HG03457 (cell line): Measurements from ENCODE around the gene LYZL6.

Source experiments
- ATAC-seq: cut with Tn5 transposase; IDR thresholded peaks from one replicate; pipeline ENCODE4 v1.9.1; 2021; ENCODE audit warnings: moderate number of reproducible peaks; ENCODE audit not compliant: unreplicated experiment

LYZL6 gene, protein sequence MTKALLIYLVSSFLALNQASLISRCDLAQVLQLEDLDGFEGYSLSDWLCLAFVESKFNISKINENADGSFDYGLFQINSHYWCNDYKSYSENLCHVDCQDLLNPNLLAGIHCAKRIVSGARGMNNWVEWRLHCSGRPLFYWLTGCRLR

DNA sequence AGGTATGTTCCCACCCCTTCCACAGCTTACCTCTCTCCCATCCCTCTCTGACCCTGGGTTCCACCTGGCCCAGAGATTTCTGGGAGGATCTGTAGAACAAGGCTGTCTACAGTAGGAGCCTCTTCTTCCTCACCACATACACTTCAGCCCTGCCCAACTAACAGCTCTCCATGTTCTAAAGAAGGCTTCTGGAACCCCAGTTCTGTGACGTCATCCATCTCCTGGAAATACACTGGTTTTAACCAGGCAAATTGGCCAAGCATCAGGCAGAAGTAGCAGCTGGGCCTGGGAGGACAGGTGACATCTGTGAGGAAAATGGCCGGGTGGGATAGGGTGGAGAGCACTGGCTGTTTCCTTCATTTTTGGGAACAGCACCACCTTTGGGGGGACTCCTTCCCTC, at the start of gene LYZL6:
TSS of gene LYZL6 (minus strand) at position 177 of the 400 bp plus-strand sequence. CDS start 4,357 bp downstream, outside the sequence.
- no peak for ATAC-seq

GRCh38 chr17:35991075-35991474, 47.6 kb upstream of the LYZL6 start:
- no peak for ATAC-seq

GRCh38 chr17:35988164-35988563, 44.7 kb upstream of the LYZL6 start:
- ATAC-seq, result no peak

- ATAC-seq, result no peak
These were observed 43.1 kb upstream of the LYZL6 start, which contains the start of gene CCL14 for GRCh38 chr17:35986643-35987042. Gene CCL14 (minus strand): TSS chr17:35986729. CDS start chr17:35986649, 80 bp downstream.

DNA sequence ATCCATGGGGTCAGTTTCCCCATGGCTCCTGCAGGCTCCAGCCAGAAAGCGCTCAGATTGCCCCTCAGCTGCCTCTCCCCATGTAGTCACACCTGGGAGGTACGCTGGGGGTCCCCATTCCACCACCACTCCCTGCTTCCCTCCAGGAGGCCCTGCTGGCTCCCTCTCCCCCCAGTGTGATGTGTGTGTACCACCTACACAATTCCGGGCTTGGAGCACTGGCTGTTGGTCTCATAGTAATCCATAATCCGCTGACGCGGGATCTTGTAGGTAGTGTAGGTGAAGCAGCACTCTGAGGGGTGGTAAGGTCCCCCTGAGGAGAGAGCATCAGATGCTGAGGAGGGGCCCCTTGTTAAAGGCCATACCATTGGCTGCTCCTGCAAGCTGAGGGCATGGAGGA, 40.6 kb upstream of the LYZL6 start:
- no peak for ATAC-seq

GRCh38 chr17:35982409-35983191, 39.1 kb upstream of the LYZL6 start:
- no peak for ATAC-seq

- ATAC-seq, result no peak
These were observed 38.4 kb upstream of the LYZL6 start for GRCh38 chr17:35981908-35982330.

- ATAC-seq, result no peak
These were observed 37.7 kb upstream of the LYZL6 start, which contains the start of gene CCL16 for GRCh38 chr17:35981246-35981645. Gene CCL16 (minus strand): TSS chr17:35981497. CDS start chr17:35981420, 77 bp downstream.

- no peak for ATAC-seq
These were observed 34.8 kb upstream of the LYZL6 start for GRCh38 chr17:35978346-35978745.

DNA sequence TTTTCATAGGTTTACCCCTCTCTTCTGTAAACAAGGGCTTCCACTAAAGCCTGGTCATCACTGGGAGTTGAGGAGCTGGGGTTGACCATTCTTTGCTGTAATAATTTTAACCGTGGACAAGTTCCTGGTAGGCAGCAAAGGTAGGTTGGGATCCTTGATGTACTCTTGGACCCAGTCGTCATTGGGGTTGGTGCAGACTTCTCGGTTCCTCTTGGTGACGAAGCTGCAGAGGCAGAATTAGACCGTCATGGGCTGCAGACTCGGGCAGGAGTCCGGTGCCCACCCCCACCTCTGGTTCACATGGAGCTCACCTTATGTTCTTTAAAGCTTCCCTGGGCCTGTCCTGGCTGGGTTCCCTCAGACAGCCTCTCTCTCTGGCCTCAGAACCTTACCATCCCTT, 34.0 kb upstream of the LYZL6 start:
- ATAC-seq, result no peak

GRCh38 chr17:35973333-35974260, 30.1 kb upstream of the LYZL6 start:
- no peak for ATAC-seq

GRCh38 chr17:35972945-35973332, 29.4 kb upstream of the LYZL6 start:
- ATAC-seq, result no peak

DNA sequence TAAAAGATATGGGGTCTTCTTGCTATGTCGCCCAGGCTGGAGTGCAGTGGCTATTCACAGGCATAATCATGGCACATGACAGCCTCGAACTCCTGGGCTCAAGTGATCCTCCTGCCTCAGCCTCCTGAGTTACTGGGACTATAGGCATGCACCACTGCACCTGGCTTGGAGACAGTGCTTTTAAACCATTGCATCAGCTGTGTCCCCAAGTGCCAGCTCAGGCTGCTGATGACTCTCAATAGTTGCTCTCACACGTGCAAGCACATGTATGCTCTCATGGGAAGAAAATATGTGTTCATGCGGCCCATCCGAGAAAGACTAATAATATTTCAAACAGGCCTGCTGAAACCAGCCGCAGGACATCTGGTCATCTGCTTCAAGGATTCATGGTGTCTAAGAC, 29.0 kb upstream of the LYZL6 start:
- ATAC-seq, result no peak

DNA sequence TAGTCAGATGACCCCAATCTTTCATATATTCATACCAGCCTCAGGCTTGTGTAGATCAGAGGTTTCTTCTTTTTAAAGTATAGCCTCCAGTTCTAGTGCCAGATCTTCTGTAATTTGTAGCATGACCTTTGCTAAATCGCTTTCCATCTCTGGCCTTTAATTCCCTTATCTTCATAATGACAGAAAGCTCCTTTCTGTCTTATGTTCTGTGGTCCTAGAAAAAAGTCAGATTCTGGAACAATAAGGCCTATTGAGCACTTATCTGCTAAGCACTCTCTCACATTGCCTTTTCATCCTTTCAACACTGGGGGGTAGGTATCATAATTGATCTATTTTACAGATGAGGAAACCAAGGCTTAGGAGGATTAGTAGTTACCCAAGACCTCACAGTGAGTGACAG, 28.6 kb upstream of the LYZL6 start:
- no peak for ATAC-seq

GRCh38 chr17:35969558-35970380, 26.3 kb upstream of the LYZL6 start:
- ATAC-seq, result no peak

DNA sequence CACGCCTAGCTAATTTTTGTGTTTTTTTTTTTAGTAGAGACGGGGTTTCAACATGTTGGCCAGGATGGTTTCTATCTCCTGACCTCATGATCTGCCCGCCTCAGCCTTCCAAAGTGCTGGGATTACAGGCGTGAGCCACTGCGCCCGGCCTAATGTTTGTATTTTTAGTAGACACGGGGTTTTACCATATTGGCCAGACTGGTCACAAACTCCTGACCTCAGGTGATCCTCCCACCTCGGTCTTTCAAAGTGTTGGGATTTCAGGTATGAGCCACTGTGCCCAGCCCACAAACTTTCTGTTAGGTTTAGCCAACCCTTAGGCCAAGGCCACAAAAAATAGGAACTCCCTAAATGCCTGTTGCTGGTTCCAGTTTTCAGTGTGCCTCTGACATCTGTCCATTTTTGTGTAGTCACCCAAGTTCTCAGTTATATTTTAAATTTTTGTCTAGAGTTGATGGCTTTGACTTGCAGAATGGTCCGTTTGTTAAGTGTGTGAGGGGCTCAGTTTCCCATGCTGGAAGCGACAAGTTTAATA, 25.1 kb upstream of the LYZL6 start:
- ATAC-seq, result no peak

- ATAC-seq, result no peak
These were observed 21.8 kb upstream of the LYZL6 start for GRCh38 chr17:35965272-35965671.

GRCh38 chr17:35963663-35964062, 20.1 kb upstream of the LYZL6 start:
- no peak for ATAC-seq

- ATAC-seq, result no peak
These were observed 10.2 kb upstream of the LYZL6 start for GRCh38 chr17:35953720-35954119.

DNA sequence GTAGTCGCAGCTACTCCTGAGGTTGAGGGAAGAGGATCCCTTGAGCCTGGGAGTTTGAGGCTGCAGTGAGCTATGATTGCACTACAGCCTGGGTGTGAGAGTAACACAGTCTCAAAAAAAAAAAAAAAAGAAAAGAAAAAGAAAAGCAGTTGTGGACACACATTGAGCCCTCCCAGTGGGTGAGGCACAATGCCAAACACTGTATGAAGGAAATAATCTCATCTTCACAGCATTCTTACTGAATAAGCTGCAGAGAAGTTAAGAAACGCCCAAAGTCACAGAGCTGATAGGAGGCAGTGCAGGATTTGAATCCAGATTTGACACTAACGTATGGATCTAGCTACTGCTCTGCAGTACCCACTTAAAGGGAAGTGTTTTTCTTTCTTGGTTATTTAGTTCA, 5.9 kb upstream of the LYZL6 start:
- ATAC-seq, result no peak
